ENCODE data around the gene PEX5L.

The PEX5L gene

GRCh38 chr3:179868715-179869114, 168.0 kb downstream of the PEX5L start:
- no peak for FAIRE-seq
- DNase-seq (ENCODE audit: insufficient read length, low spot score), result no peak
- TF ChIP-seq, protein P1, sequence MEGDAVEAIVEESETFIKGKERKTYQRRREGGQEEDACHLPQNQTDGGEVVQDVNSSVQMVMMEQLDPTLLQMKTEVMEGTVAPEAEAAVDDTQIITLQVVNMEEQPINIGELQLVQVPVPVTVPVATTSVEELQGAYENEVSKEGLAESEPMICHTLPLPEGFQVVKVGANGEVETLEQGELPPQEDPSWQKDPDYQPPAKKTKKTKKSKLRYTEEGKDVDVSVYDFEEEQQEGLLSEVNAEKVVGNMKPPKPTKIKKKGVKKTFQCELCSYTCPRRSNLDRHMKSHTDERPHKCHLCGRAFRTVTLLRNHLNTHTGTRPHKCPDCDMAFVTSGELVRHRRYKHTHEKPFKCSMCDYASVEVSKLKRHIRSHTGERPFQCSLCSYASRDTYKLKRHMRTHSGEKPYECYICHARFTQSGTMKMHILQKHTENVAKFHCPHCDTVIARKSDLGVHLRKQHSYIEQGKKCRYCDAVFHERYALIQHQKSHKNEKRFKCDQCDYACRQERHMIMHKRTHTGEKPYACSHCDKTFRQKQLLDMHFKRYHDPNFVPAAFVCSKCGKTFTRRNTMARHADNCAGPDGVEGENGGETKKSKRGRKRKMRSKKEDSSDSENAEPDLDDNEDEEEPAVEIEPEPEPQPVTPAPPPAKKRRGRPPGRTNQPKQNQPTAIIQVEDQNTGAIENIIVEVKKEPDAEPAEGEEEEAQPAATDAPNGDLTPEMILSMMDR (IDR thresholded peaks at IDR 0.05; ENCODE audit: insufficient read depth, missing control alignments), result no peak

DNA sequence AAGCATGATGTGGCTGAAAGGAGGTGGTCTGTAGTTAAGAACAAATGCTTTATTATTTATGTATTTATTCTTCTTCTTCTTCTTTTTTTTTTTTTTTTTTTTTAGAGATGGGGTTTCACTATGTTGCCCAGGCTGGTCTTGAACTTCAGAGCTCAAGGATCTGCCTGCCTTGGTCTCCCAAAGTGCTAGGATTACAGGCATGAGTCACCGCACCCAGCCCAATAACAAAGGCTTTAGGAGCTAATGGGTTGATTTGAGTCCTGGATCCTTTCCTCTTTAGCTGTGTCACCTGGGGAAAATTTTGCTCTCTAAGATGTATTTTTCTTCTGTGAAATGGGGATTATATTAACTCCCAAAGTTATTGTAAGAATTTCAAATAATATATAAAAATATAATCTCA, 168.8 kb downstream of the PEX5L start:
- FAIRE-seq (no peak), DNase-seq (ENCODE audit: insufficient read length, low spot score) (no peak)
- TF ChIP-seq, protein P1 (IDR thresholded peaks at IDR 0.05; ENCODE audit: insufficient read depth, missing control alignments), result no peak

DNA sequence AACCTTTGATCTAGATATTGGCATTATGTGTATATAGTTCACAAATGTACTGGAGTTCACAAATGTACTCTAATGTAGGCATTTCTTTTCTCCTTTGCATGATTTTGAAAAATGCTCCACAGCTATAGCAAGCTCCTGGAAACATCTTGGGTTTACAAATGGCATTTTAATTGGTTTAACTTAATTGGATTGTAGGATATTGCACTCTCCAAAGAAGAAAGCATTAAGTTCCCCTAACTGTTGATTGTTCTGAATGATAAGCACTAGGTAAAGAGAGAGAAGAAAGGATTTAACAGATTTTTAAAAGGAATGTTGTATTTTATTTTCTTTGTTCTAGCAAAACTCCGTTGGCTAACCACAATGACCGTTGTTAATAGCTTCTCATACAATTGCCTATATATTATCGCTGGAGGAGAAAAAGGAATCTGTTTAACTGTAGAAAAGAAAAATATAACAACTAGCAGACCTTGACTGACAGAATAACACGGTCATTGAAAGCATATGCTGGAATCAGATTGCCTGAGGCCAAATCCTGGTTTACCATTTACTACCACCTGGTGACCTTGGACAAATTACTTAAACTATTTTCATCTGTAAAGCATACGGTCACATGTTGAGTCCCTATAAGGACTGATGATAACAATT, 170.8 kb downstream of the PEX5L start:
- TF ChIP-seq, protein P1 (IDR thresholded peaks at IDR 0.05; ENCODE audit: insufficient read depth, missing control alignments), result no peak
- FAIRE-seq, result no peak
- DNase-seq (ENCODE audit: insufficient read length, low spot score), result no peak

DNA sequence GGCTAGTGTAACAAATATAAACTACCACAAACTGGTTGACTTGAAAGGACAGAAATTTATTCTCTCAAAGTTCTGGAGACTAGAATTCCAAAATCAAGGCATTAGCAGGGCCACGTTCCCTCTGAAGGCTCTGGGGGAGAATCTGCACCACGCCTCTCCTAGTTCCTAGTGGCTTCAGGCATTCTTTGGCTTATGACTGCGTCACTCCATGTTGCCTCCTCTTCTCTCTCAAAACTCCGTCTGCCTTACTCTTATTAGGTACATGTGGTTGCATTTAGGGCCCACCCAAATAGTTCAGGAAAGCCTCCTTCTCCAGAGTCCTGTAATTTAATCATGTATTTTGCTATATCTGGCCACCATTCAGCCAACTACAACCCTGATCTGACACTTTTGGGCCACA, 174.8 kb downstream of the PEX5L start:
- FAIRE-seq (no peak), DNase-seq (ENCODE audit: insufficient read length, low spot score) (no peak)
- TF ChIP-seq, protein P1 (IDR thresholded peaks at IDR 0.05; ENCODE audit: insufficient read depth, missing control alignments), result no peak

- TF ChIP-seq, protein P1 (IDR thresholded peaks at IDR 0.05; ENCODE audit: insufficient read depth, missing control alignments), result no peak
Observed at GRCh38 chr3:179861292-179861691, 175.4 kb downstream of the PEX5L start.

GRCh38 chr3:179860275-179861107, 176.2 kb downstream of the PEX5L start:
- DNase-seq (ENCODE audit: insufficient read length, low spot score) (no peak), FAIRE-seq (no peak)
- TF ChIP-seq, protein P1 (IDR thresholded peaks at IDR 0.05; ENCODE audit: insufficient read depth, missing control alignments), result no peak

More at GRCh38 chr3:179861292-179861691, 175.4 kb downstream of the PEX5L start:
- FAIRE-seq (no peak), DNase-seq (ENCODE audit: insufficient read length, low spot score) (no peak)

DNA sequence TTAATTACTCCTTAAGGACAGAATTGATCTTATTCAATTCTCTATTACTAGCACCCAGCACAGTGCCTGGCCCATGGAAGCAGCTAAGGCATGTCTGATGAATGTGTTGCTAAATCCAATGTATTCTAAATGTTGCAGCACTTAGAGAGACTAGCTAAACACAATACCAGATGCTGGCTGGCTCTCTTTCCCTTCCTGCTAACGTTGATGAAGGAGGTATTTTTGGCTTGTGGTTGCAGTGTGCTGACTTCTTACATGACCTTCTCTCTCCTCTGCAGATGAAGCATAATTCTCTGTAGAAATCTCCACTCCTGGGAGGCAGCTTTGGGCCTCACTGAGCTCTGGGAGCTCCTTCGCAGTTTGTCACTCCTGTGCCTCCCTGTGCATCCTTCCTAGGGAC, 183.6 kb downstream of the PEX5L start:
- DNase-seq (ENCODE audit: insufficient read length, low spot score) (no peak), FAIRE-seq (no peak)
- TF ChIP-seq, protein P1 (IDR thresholded peaks at IDR 0.05; ENCODE audit: insufficient read depth, missing control alignments), result no peak

Measured in D721Med (cell line).